UCSD-AML1 (cell line): ENCODE measurements around the gene ZNF385C.

Experiments
- DNase-seq: peaks from one replicate; lab custom pipeline; 2025; ENCODE audit not compliant: unreplicated experiment; lab: John Stamatoyannopoulos, UW

Gene ZNF385C

DNA sequence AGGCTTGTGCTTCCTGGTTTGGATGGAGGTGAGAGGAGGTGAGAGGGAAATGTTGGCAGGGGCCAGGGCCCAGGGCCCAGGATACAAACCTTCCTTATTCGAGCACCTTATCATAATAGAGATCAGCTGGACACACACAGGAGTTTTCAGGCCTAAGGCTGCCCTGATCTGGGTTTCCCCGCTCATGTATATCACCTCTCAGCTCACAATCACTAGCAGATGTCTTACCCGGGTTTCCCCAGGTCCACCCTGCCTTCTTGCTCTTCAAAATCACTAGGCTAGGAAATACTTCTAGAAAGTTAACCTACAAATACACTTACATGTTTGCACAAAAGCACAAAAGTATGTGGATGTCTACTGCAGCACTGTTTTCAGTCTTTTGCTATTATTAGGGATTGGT is 28.6 kb upstream of the ZNF385C start:
- no peak for DNase-seq

DNA sequence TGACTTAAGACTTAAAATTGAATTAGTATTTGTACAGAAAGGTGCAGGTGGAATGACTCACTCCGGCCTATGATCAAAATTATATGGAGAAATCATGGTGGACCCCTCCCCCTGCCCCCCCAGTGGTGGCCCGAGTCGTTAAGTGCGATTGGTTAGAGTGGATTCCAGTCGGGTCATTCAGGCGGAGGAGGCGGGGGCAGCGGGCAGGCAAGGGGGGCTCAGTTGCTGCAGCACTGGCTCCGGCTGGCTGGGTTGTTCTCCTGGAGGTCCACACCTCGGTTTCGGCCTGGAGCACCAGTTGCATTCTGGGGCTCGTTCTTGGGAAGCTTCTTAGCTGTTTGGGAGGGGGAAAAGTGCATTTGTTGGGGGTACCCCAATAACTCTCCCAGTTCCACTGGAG is 27.3 kb upstream of the ZNF385C start:
- DNase-seq, result no peak

DNA sequence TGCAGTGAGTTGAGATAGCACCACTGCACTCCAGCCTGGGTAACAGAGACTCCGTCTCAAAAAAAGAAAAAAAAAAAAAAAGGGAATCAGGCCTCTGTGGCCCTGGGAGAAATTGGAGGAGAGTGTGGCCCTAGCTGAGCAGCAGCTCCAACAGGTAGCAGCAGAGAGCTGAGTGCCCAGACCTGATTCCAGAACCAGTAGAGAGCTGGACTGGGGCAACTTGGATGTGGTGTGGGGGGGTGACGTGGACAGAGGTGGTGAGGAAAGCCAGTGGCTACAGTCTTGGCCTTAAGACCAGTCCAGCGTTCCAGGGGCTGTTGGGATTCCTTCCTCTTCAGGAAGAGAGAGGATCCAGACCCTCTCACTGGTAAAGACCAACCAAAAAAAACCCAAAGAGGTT is 26.0 kb upstream of the ZNF385C start:
- no peak for DNase-seq

DNA sequence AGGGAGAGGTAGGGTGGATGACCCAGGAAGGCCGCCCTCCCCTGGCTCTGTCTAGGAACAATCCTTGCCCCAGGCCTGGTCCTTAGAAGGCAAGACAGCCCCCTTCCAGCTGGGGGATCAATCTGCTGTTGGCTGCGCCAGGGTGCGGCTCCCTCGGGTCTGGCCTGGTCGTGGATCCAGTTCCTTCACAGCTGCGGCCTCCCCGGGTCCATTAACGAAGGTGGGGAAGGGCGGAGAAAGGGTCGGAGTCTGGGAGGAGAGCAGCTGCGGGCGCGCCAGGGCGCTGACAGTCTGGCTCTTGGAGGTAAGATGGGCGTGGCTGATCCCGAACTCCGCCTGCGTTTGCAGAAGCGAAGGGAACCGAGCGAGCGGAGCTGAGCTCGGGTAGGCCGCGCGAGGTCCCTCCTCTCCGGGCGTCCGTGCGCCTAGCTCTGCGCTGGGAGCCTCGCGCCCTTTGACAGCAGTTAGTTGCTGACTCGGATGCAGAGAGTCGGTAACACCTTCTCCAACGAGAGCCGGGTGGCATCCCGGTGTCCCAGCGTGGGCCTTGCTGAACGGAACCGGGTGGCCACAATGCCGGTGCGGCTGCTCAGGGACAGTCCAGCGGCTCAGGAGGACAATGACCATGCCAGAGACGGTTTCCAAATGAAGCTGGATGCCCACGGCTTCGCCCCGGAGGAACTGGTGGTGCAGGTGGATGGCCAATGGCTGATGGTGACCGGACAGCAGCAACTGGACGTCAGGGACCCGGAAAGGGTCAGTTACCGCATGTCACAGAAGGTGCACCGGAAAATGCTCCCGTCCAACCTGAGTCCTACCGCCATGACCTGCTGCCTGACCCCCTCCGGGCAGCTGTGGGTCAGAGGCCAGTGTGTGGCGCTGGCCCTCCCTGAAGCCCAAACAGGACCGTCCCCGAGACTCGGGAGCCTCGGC is 24.4 kb upstream of the ZNF385C start, which contains the start of gene HSPB9:
Gene HSPB9, plus strand, starts transcription at position 434 of the 933 bp plus-strand sequence. Its CDS starts 47 bp downstream, at position 481.
- DNase-seq, result no peak

DNA sequence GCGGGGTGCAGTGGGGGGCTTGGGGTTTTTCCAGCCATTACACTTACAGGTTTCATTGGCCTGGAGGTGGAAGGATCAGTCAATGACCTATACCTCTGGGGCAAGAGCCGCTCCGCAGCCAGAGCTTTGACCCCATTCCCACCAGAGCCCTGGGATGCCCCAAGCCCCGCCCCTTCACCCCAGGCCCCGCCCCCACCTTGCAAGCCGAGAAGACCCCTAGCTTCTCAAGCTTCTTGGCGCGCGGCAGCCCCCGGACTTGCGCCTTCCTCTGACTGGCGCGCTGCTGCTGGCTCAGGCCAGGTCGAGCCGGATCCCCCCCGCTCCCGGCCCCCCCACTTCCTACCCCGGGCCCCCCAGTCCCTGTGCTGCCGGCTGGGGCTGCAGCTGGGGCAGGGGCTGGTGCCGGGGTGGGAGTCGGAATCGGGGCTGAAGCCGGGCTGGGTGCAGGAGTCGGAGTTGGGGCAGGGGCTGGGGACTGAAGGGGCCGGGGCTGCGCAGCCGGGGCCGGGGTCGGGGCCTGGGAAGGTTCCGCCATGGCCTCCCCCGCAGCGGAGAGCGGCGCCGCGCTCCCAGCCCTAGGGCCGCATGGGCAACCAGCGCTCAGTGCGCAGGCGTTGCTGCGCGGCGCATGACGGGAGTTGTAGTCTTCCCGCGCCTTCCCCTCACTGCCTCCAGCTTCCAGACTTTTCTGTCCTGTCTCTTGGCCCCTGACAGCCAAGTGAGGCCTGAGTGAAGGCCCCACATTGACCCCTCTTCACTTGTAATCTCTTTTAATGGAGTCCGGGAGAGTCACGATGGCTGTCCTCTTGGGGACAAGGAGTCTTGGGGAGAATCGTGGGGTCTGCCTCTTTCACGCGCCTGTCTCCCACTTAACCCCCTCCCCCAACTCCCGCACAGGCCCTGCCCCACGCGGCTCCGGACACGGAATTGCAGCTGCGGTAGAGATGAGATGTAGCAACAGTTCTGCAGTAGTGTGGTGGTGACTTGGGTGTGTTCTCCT is 22.8 kb upstream of the ZNF385C start, which contains the start of gene KAT2A:
Gene KAT2A, minus strand, starts transcription at position 598 of the 1,000 bp plus-strand sequence. Its CDS starts 63 bp downstream, at position 535.
- peak; percentile 83 for DNase-seq

DNA sequence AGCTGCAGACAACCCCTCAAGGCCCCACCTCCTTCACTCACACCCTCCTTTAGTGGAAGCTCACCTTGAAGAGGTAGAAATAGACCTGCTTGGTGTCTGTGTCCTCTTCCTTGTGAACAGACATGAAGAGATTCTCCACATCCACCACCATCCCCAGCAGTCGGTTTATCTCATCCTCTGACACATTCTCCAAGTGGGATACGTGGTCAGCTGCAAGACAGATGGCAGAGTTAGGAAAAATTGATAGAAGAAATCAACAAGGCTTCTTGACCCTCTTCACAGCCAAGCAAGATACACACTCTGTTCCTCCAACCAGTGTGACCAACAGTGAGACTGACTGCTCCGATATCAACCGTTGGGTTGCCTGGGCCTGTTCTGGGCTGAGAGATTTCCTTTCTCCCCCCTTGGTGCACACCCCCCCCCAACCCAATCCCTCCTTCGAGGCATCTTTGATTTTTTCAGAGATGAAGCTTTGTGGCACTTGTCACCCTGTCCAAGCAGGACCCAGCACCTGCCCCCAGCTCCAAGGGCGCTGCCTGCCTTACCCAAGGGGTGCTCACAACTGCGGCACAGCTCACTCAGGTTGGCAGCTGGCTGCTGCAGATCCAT is 22.0 kb upstream of the ZNF385C start:
- DNase-seq, result no peak

DNA sequence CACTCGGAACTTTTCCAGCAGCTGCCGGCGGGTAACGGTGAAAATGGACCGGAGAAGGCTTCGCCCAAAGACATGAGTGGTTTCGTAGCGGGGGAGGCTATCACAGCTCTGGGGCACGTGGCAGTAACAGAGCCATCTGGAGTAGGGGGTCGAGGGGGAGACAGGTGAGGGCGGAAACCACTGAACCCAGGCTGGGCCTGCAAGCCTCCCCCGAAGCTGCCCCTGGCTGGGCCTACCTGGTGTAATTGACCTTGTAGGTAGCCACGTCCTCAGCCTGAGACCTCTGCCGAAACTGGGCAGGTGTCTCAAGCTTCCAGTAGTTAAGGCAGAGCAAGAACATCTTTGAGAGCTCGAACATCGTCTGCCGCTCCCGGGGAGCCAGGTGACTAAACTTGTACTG is 21.0 kb upstream of the ZNF385C start:
- DNase-seq, result no peak

DNA sequence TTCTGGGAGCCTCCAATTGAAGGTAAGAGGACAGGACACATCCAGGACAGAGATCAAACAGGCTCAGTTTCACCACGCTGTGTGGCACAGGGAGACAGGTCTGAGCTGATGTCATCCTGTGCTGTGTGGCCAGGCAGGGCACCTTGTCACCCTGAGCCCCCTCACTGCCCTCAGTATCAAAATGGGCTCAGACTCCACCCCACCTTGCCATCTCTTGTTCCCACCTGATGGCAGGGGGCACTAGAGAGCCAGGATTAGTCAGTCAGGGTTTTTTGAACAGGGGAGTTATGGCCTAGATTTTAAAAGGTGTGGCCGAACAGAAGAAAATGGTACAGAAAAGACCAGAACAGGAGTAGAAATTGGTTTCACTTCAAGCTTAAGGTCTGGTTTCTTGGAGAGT is 20.3 kb upstream of the ZNF385C start:
- DNase-seq, result peak; percentile 31

DNA sequence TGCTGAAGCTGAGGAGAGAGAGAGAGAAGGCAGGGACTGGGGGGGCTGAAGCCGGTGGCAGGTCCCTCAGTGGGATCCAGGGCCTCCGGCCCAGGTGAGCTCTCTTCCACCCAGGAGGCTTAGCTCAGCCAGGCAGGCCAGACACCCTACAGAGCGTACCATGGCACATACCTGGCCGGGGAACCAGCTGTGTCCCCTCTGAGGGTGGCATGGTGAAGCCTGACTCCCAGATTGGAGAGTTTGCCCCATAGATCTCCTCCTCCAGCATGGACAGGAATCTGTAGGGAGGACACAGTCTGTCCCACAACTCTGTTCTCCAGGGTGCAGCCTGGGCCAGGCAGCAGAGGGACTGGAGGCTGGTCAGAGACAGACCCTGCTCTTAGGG is 19.8 kb upstream of the ZNF385C start:
- no peak for DNase-seq

DNA sequence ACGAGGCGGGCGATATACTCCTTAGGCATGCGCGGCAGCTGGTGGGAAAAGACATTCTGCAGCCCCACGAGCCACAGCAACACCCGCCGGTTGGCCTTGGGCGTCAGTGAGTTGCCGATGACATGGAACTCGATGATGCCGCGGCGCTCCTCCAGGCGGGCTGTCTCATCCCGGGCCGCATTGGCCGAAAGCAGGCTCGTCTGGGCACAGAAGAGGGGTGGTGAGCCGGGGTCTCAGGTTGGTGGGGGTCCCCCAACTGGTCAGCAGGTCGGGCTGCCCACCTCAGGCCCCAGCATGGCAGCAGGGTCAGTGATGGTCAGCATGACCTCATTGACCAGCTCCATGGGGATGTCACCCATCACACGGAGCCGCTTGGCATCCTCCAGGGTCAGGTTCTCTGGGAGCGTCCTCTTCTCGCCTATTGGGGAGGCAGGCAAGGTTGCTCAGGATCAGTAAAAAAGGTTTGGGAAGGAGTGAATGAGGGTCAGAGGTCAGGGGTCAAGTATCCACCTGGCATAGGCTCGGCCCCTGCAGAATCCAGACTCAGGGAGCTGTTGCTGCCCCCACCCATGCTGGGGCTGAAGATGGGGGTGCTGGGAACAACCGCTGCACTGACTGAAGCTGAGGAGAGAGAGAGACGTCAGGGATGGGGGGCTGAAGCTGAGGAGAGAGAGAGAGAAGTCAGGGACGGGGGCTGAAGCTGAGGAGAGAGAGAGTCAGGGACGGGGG is 19.3 kb upstream of the ZNF385C start:
- DNase-seq, result no peak

DNA sequence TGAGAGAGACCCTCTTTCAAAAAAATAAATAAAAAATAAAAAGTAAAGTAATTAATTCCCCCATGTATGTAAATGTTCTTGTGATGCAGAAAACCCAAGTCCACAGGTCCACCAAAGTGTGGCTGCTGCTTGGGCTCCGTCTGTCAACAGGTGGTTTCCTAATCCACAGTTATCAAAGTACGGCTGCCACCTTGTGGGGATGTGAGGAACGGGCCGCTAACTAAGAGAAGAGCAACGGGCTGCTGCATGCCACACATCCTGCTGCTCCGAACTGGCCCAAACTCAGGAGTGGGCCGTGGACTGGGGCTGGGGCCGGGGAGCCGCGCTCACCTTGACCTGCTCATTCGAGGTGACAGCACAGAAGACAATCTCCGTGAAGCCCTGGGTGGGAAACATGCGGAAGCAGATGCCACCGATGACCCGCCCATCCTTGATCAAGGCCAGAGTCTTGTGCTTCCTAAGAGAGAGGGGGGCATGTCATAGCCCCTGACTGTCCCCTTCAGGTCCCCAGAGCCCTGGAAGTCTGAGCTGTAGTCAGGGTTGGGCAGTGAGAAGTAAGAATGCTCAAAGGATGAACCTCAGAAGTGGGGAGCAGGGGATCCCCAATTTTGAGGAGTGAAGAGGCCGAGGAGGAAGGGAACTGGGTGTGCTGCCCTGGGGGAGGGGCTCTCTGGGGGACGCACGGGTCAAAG is 18.6 kb upstream of the ZNF385C start:
- peak; percentile 73 for DNase-seq

DNA sequence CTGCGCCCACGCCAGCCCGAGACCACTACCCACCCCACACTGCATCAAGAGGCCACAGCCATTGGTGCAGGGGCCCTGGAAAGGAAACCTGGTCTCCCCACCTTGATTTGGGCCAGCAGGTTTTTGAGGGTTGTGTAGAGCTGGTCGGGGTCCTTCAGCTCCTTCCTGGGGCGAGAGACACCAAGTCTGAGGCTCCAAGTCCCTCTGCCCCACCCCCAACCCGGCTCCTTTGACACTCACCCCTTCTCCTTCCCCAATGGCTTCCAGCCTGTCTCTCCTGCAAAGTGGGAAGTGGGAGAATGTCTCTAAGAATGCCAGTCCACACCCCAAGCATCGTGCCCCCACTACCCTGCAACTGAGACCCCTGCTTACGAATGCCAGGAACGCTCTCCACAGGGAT is 15.8 kb upstream of the ZNF385C start:
- no peak for DNase-seq

DNA sequence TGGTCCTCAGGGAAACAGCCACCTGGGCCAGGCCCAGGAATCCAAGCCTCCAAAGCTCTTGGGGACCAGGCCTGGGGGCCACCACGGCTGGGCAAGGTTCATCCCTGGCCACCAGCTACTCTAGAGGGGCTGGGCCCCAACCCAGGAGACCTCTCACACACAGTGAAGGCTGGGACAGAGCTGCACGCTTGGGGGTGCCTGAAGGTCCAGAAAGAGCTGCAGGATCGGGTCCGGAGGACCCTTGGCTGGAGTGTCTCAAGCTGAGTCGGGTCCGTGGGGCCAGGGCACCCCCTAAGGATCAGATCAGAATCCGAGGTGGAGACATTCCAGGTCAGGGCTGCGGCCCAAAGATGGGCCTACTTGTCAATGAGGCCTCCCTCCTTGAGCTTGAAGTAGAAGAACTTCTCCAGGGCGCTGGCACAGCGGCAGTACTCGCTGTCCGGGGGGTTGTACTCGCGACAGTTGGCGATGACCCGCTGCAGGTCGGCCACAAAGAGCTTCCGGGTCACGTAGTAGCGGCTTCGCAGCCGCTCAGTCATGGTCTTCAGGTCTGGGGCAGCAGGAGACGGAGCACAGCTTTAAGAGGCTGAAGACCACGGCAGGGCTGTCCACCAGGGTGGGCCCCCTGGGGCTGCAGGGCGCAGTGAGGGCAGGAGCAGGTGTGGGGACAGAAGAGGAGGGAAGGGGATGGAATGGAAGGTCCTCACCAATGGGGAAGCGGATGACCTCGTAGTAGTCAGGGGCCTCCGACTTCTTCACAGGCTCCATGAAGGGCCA is 15.2 kb upstream of the ZNF385C start:
- DNase-seq, result no peak

DNA sequence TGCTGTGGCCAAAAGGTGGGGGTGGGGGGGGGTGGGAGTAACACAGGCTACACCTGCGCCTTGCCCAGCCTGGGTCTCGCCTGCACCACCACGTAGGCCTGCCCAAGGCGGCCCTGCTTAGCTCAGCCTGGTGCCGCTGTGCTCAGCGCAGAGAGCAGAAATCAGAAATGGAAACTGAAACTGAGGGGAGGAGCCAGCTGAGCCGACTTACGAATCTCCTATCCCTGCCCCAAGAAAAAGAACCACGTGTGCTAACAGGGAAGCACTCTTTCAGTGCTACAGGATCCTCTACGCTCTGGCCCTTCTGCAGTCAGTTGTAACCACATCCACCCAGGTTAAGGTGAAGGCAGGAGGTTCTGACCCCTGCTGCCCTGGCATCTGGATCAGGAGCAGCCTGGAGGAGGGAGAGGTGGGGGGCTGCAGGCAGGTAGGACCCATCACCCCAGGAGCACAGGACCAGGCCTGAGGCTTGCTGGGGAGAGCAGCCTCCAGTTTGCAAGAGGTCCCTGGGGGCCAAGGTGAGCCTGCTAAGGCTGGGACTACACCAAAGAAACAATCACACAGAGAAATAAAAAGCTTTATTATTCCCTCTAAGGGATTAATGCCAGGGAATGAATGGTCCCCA is 14.4 kb upstream of the ZNF385C start, which contains the start of gene DHX58:
Gene DHX58, minus strand, starts transcription at position 163 of the 625 bp plus-strand sequence. CDS start 822 bp downstream, outside the sequence.
- DNase-seq, result peak; percentile 72

DNA sequence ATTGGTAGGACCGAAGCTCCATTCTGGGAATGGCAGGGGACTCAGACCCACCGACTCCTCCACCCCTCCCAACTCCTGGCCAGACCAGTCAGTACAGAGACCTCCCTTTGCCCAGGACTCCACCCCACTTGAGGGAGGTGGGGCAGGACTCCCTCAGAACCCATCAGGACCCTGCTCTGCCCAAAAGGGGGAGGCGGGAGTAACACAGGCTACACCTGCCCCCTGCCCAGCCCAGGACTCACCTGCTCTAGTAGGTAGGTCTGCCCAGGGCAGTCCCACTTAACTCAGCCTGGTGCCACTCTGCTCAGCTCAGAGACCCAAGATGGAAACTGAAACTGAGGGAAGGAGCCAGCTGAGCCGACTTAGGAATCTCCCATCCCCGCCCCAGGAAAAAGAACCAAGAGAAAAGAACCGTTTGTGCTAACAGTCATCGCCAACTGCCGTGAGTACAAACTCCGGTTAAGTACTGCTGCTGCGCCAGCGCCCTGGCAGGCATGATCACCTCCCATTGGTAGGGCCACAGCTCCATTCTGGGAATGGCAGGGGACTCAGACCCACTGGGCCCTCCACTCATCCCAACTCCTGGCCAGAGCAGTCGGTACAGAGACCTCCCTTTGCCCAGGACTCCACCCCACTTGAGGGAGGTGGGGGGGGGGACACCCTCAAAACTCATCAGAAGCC is 13.7 kb upstream of the ZNF385C start:
- DNase-seq, result peak; percentile 62

DNA sequence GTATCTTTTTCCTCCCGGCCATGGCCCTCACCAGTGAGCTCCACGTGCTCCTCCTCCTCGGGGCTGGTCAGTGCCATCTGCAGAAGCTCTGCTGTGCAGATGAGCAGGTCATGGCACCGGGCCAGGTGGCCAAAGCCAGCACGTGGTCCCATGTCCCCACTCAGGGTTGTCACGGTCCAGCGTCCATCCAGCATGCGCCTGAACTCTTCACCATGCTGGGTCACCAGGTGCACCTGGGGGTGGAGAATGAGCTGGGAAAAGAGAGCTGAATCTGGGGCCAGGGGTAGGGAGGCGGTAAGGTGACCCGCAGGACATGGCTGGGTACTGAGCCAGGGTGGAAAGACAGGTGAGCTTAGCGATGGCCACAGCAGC is 13.0 kb upstream of the ZNF385C start:
- DNase-seq, result no peak

DNA sequence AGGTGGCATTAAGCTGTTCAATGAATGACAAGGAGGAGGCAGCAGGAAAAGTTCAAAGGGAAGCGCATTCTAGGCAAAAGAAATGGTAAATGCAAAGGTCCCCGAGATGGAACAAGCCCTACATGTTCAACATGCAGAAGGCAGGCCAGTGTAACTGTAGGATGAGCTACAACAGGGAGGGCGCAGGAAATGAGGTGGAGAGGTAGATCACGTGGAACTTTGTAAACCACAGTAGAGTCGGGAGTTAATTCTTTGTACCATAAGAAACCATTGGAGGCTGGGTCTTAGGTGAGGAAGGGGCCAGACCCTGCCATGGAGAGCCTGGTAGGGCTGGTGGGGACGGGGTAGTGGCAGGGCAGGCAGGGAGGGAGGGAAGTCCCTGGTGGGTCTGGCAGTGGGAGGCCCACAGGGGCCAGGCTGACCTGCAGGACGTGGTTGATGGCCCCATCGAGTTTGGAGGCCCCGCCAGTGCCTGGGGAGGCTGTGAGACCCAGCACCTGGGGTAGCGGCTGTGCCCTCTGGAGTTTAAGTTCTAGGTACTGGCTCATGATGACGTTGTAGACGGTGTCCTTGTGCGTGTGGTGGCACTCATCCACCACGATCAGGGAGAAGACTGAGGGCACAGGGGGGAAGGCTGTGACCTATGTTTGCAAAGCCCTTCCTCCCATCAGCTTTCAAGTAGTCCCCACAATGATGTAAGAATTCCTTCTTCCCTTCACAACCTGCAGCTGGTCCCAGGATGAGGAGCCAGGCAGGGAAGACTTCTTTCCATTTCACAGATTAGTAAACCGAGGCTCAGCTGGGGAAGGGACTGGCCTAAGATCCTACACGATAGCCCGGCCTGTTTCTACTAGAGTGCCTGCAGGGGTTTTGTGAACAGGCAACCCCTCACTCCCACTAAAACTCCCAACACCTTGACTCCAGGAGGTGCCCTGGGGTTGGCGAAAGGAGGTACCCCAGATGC is 12.3 kb upstream of the ZNF385C start:
- no peak for DNase-seq
